ENCODE data around the gene HNF1A.

The HNF1A gene

DNA sequence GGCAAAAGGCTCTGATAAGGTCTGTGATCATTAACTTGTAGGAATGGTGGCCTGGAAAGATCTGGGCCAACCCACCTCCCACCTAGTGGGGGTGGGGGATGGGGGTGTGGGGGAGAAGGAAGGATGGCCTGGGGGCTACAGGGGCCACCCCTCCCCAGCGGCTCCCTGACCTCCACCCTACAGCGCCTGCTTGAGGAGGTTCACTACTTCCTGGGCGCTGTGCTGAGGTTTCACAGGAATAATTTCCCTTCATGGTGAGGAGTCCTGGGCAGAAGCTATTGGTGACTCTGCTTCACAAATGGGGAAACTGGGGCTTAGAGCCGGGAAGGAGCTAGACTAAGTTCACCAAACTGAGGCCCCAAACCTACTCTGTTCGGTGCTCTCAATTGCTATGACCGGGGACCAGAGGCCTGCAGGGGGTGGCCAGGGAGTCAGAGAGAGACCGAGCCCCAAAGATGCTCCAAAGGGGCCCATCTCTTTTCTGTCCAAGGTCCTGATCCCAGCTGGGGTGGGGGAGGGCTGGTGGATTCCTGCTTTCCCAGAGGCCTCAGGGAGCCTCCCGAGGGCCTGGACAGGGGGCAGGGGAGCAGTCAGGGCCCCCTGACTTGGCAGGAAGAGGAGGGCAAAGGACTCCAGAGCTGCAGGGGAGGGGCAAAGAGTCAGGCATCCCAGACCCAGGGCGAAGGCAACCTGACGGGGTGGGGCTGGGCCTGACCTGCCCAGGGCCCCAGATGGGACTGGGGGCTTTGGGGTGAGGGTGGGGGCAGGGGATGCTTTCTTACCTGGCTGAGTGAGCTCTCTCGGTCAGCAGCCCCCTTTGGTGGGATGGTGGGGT is 1.7 kb downstream of the HNF1A start:
- H3K4me1 ChIP-seq (ENCODE audit: insufficient read depth, poor library complexity, severe bottlenecking) = no peaks in the 10 kb centered on the region
- H3K9me3 ChIP-seq (ENCODE audit: severe bottlenecking) = no peaks in the 10 kb centered on the region
- H3K4me3 ChIP-seq (ENCODE audit: severe bottlenecking) = no peak overlapping the region
- TF ChIP-seq, protein P1, sequence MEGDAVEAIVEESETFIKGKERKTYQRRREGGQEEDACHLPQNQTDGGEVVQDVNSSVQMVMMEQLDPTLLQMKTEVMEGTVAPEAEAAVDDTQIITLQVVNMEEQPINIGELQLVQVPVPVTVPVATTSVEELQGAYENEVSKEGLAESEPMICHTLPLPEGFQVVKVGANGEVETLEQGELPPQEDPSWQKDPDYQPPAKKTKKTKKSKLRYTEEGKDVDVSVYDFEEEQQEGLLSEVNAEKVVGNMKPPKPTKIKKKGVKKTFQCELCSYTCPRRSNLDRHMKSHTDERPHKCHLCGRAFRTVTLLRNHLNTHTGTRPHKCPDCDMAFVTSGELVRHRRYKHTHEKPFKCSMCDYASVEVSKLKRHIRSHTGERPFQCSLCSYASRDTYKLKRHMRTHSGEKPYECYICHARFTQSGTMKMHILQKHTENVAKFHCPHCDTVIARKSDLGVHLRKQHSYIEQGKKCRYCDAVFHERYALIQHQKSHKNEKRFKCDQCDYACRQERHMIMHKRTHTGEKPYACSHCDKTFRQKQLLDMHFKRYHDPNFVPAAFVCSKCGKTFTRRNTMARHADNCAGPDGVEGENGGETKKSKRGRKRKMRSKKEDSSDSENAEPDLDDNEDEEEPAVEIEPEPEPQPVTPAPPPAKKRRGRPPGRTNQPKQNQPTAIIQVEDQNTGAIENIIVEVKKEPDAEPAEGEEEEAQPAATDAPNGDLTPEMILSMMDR (IDR thresholded peaks at IDR 0.05; ENCODE audit: poor library complexity, severe bottlenecking) = no peak
- no peak overlapping the region for H3K27ac ChIP-seq (ENCODE audit: poor library complexity, severe bottlenecking)
- H3K27me3 ChIP-seq (ENCODE audit: insufficient read depth, poor library complexity, severe bottlenecking) = no peaks in the 10 kb centered on the region
- ATAC-seq (ENCODE audit: low read depth) = no peak
- H3K36me3 ChIP-seq (ENCODE audit: low read depth) = no peaks in the 10 kb centered on the region
- no peak for DNase-seq (ENCODE audit: low spot score)

DNA sequence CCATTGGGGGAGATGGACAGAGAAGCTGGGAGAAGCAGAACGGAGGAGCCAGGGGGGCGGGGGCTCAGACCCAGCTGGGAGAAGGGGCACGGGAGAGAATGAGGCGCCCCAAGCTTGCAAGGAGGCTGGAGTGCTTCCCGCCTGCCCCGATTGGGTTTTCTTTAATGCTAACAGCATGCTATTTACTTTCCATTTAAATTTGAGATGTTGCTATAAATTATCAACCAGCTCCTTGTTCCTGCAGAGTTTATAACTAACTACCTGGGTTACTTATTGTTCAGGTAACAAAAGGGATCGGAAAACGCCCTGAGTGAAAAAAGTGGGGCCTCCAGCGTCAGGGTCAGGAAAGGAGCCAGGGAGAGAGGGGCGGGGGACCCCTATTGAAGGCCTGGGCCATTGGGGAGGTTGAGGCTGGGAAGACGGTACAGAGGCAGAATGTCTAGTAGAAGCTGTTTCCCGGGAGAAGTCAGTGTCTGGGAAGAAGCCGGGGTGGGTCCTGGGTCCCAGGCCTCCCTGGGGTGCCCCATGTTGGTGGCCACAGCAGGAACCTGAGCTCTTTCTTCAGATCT is 2.5 kb downstream of the HNF1A start:
- DNase-seq (ENCODE audit: low spot score) (no peak), ATAC-seq (ENCODE audit: low read depth) (no peak)
- no peaks in the 10 kb centered on the region for H3K4me1 ChIP-seq (ENCODE audit: insufficient read depth, poor library complexity, severe bottlenecking)
- no peak overlapping the region for H3K4me3 ChIP-seq (ENCODE audit: severe bottlenecking)
- H3K36me3 ChIP-seq (ENCODE audit: low read depth) = no peaks in the 10 kb centered on the region
- no peaks in the 10 kb centered on the region for H3K9me3 ChIP-seq (ENCODE audit: severe bottlenecking)
- TF ChIP-seq, protein P1 (IDR thresholded peaks at IDR 0.05; ENCODE audit: poor library complexity, severe bottlenecking) = no peak
- H3K27ac ChIP-seq (ENCODE audit: poor library complexity, severe bottlenecking) = no peak overlapping the region
- no peaks in the 10 kb centered on the region for H3K27me3 ChIP-seq (ENCODE audit: insufficient read depth, poor library complexity, severe bottlenecking)

DNA sequence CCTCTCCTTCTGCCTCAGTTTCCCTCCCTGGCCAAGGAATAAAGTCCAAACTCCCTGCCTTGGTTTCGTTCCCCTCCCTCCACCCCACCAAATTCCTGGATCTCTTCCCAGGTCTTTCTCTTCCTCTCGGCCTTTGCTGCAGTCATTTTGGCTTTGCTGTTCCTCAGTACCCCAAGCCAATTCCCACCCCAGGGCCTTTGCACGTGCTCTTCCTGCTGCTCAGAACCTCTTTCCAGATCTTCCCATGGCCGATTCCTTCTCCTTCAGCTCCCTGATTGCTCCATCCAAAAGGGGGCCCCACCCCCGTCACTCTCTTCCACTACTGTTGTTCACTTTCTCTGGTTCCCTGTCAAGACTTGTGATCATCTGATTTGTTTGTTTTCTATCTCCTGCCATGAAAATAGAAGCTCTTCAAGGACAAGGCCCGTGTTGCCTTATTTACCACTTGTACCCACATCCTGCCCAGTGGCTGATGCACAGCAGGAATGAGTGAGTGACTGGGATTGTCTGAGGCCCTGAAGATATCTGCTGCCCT is 3.1 kb downstream of the HNF1A start:
- Histone ChIP-seq H3K9me3 (ENCODE audit: severe bottlenecking) (no peaks in the 10 kb centered on the region), H3K4me3 (ENCODE audit: severe bottlenecking) (no peak overlapping the region), H3K36me3 (ENCODE audit: low read depth) (no peaks in the 10 kb centered on the region), H3K4me1 (ENCODE audit: insufficient read depth, poor library complexity, severe bottlenecking) (no peaks in the 10 kb centered on the region), H3K27ac (ENCODE audit: poor library complexity, severe bottlenecking) (no peak overlapping the region), H3K27me3 (ENCODE audit: insufficient read depth, poor library complexity, severe bottlenecking) (no peaks in the 10 kb centered on the region)
- ATAC-seq (ENCODE audit: low read depth) = no peak
- TF ChIP-seq, protein P1 (IDR thresholded peaks at IDR 0.05; ENCODE audit: poor library complexity, severe bottlenecking) = no peak
- DNase-seq (ENCODE audit: low spot score) = no peak

DNA sequence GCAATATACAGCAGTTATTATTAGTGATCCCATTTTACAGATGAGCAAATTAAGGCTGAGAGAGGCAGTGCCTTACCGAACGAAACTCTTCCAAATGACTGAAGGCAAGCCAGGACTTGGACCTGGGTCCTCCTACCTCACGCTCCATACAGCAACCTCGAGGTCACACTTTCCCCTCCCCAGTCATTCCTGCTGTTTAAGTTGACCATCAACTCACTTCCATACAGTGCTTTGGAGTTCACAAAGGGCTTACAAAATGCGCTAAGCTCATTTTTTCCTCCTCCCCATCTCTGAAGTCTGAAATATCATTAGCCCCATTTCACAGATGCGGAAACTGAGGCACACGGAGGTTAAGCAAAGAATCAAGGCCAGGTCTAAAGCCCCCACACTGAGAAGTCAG is 4.3 kb downstream of the HNF1A start:
- DNase-seq (ENCODE audit: low spot score) (no peak), ATAC-seq (ENCODE audit: low read depth) (no peak)
- Histone ChIP-seq H3K27ac (ENCODE audit: poor library complexity, severe bottlenecking) (no peak overlapping the region), H3K9me3 (ENCODE audit: severe bottlenecking) (no peaks in the 10 kb centered on the region), H3K27me3 (ENCODE audit: insufficient read depth, poor library complexity, severe bottlenecking) (no peaks in the 10 kb centered on the region), H3K4me1 (ENCODE audit: insufficient read depth, poor library complexity, severe bottlenecking) (no peaks in the 10 kb centered on the region), H3K36me3 (ENCODE audit: low read depth) (no peaks in the 10 kb centered on the region), H3K4me3 (ENCODE audit: severe bottlenecking) (no peak overlapping the region)
- TF ChIP-seq, protein P1 (IDR thresholded peaks at IDR 0.05; ENCODE audit: poor library complexity, severe bottlenecking) = no peak

DNA sequence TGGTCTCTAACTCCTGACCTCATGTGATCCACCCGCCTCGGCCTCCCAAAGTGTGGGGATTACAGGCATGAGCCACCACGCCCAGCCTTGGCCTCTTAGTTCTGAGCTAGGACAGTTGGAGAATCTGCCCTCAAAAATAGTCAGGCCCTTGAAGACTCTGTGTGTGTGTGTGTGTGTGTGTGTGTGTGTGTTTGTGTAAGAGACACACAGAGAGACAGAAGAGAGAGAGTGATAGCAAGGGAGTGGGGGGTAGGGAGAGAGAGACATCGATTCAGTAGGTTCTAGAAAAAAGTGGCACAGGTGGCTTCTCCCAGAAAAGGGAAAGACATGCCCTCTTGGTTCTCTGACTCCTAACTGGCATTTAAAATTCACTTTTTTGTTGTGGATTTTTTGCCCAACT is 5.4 kb downstream of the HNF1A start:
- DNase-seq (ENCODE audit: low spot score) = no peak
- Histone ChIP-seq H3K36me3 (ENCODE audit: low read depth) (no peaks in the 10 kb centered on the region), H3K27me3 (ENCODE audit: insufficient read depth, poor library complexity, severe bottlenecking) (no peaks in the 10 kb centered on the region), H3K4me1 (ENCODE audit: insufficient read depth, poor library complexity, severe bottlenecking) (no peaks in the 10 kb centered on the region), H3K4me3 (ENCODE audit: severe bottlenecking) (no peak overlapping the region), H3K27ac (ENCODE audit: poor library complexity, severe bottlenecking) (no peak overlapping the region), H3K9me3 (ENCODE audit: severe bottlenecking) (no peaks in the 10 kb centered on the region)
- ATAC-seq (ENCODE audit: low read depth) = no peak
- TF ChIP-seq, protein P1 (IDR thresholded peaks at IDR 0.05; ENCODE audit: poor library complexity, severe bottlenecking) = no peak
